GM23248 (cell line): ENCODE data around the gene C22orf39. TPM values are rescaled to one million over a fixed set of nuclear protein-coding genes. Genes with fewer than 3 reads are reported as not detected.

Experiments
- DNase-seq: peaks from one replicate; pipeline ENCODE4 v3.0.0-alpha.2; 2015
- H2AFZ ChIP-seq: fragments of 200-600 bp; sonication (generic); 2 replicates; pipeline ENCODE4 v1.6.1; 2016; ENCODE audit warnings: antibody characterized with exemption
- H3F3A ChIP-seq: fragments of 200-600 bp; sonication (generic); 2 replicates; pipeline ENCODE4 v1.6.1; 2016; ENCODE audit warnings: mild to moderate bottlenecking, antibody characterized with exemption, mixed run types; ENCODE audit not compliant: insufficient read depth
- H3K27ac ChIP-seq: fragments of 200-600 bp; sonication (generic); 2 replicates; pipeline ENCODE4 v1.5.1; 2016; ENCODE audit warnings: mild to moderate bottlenecking
- H3K27me3 ChIP-seq: fragments of 200-600 bp; sonication (generic); replicated peaks from 2 replicates; pipeline ENCODE4 v1.6.1; 2016; ENCODE audit warnings: mild to moderate bottlenecking; ENCODE audit not compliant: insufficient read depth
- H3K36me3 ChIP-seq: fragments of 200-600 bp; sonication (generic); 2 replicates; pipeline ENCODE4 v1.6.1; 2016; ENCODE audit warnings: low read depth, mild to moderate bottlenecking
- H3K4me1 ChIP-seq: fragments of 200-600 bp; sonication (generic); 2 replicates; pipeline ENCODE4 v1.6.1; 2016; ENCODE audit warnings: mild to moderate bottlenecking; ENCODE audit not compliant: insufficient read depth
- H3K4me2 ChIP-seq: fragments of 200-600 bp; sonication (generic); one replicate; pipeline ENCODE4 v1.6.1; 2016; ENCODE audit warnings: mild to moderate bottlenecking; ENCODE audit not compliant: unreplicated experiment
- H3K4me3 ChIP-seq: fragments of 200-600 bp; sonication (generic); 2 replicates; pipeline ENCODE4 v1.5.1; 2016; ENCODE audit warnings: mild to moderate bottlenecking
- H3K79me2 ChIP-seq: fragments of 200-600 bp; sonication (generic); 2 replicates; pipeline ENCODE4 v1.6.1; 2016; ENCODE audit warnings: mild to moderate bottlenecking; ENCODE audit not compliant: insufficient read depth
- H3K9ac ChIP-seq: fragments of 200-600 bp; sonication (generic); 2 replicates; pipeline ENCODE4 v1.6.1; 2016; ENCODE audit warnings: mild to moderate bottlenecking
- H3K9me2 ChIP-seq: fragments of 200-600 bp; sonication (generic); 2 replicates; pipeline ENCODE4 v1.6.1; 2016; ENCODE audit warnings: mixed run types, mild to moderate bottlenecking, moderate library complexity; ENCODE audit not compliant: insufficient read depth
- H3K9me3 ChIP-seq: fragments of 200-600 bp; sonication (generic); one replicate; pipeline ENCODE4 v1.6.1; 2017; ENCODE audit warnings: low read depth
- H4K20me1 ChIP-seq: fragments of 200-600 bp; sonication (generic); 2 replicates; pipeline ENCODE4 v1.6.0; 2016; ENCODE audit not compliant: insufficient read depth
- EZH2 ChIP-seq: fragments of 200-600 bp; sonication (generic); IDR thresholded peaks from 2 replicates; pipeline ENCODE4 v1.6.1; 2018; ENCODE audit warnings: antibody characterized with exemption, mild to moderate bottlenecking; ENCODE audit not compliant: insufficient read depth, poor library complexity, severe bottlenecking
- EZH2phosphoT487 ChIP-seq: fragments of 200-600 bp; sonication (generic); IDR thresholded peaks from 2 replicates; pipeline ENCODE4 v1.6.1; 2018; ENCODE audit warnings: antibody characterized with exemption, moderate library complexity, mild to moderate bottlenecking, low read depth; ENCODE audit not compliant: insufficient read depth
- WGBS, 2 experiments: methylation state at CpG; one replicate each; pipeline ENCODE4 v1.1.6; 2015 to 2017; ENCODE audit warnings: low lambda C conversion rate in 2 of 2, low coverage in 1 of 2; ENCODE audit errors: missing lambda C conversion rate in 2 of 2; 5-methylcytosine and 5-hydroxymethylcytosine counted together
- in situ Hi-C: fragments of 300-500 bp; cut with MboI; formaldehyde crosslinking; loops from 2 replicates; pipeline ENCODE4 v1.15.0; 2020
- polyA plus RNA-seq: library from polyadenylated mRNA; unstranded; fragments of >200 nt; fragmentation: Nextera tagmentation; extraction: Ambion mirVana; gene quantifications from 2 replicates; pipeline ENCODE4 v1.2.1, GENCODE V29; 2016
- total RNA-seq: library from RNA; depleted of rRNA; stranded (reverse); fragments of >200 nt; shearing (Covaris generic); gene quantifications from 2 replicates; pipeline ENCODE4 v1.2.3, GENCODE V29; 2014; rRNA removed

Gene C22orf39
- total and polyA plus RNA-seq, 2 experiments from 2014 or later: 15.0 to 22.8 TPM

DNA sequence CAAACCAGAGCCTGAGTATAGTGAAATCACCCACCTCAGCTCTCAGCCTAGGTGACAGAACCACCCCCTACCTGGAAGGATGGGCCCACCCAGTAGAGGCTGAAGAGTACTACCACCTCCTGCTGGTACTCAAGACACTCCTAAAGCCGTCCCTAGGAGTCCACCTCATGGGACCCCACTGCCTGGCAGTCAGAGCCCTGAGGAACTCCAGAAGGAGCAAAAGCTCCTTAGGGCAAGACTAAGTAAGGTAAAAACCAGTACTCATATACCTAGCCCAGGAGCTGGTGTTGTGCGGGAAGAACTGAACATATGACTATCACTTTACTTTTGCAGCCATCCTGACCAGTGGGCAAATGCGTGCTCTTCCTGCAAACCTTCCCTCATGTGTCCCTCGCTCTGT is 52.2 kb downstream of the C22orf39 start:
- H3K9me3 ChIP-seq: no peaks in the 10 kb centered on the region
- TF ChIP-seq EZH2: no peak
- no peak for TF ChIP-seq EZH2phosphoT487
- no peak for DNase-seq
- H3K4me3 ChIP-seq: no peak overlapping the region
- WGBS, 2 experiments: 93 to 99% methylated on average over 4 of the region's 4 CpGs
- H3F3A ChIP-seq: no peaks in the 10 kb centered on the region
- no peaks in the 10 kb centered on the region for H3K27me3 ChIP-seq
- H2AFZ ChIP-seq: no peak overlapping the region
- no peaks in the 10 kb centered on the region for H3K4me1 ChIP-seq
- H3K79me2 ChIP-seq: no peaks in the 10 kb centered on the region
- no peak overlapping the region for H3K9ac ChIP-seq
- H3K27ac ChIP-seq: no peak overlapping the region
- in situ Hi-C loops: no loop called here
- H3K9me2 ChIP-seq: no peaks in the 10 kb centered on the region
- H3K36me3 ChIP-seq: peaks cover 36% of the 10 kb centered on the region; the same call in 1 of the 2 replicates
- H4K20me1 ChIP-seq: no peaks in the 10 kb centered on the region
- no peak overlapping the region for H3K4me2 ChIP-seq

DNA sequence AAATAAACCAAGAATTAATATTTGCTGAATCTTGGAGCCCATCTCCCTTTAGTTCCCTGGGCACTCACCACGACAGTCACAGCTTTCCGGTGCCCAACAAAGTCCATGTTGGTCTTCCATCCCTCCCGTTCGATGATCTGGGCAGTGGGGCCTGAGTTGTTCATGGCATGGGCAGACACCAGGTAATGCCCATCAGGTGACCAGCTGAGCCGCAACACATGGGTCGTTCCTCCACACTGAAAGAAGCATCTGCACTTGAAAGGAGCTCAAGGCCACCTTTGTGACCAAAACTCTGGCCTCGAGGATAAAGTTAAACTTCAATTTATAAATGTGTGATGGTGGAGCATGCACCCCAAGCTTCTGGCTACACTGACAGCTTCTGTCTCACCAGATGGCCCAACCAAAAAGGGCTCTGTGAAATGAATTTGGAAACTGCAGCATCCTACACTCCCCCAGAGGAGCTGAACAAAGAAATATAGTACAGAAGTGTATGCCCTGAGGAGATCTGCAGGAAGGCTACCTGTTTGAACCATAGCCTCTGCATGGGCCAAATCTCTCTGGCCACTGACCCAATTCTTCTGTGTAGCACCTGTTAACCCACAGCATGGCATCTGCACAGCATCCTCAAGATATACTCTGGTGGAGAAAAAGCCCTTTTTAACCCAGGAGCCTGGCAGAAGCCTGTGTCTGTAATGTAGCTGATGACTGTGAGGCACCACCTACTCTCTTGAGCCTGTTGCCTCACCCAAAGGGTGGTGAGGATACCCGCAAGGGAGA is 53.0 kb downstream of the C22orf39 start:
- in situ Hi-C loops: no loop called here
- Histone ChIP-seq H4K20me1 (no peaks in the 10 kb centered on the region), H3K27ac (no peak overlapping the region), H3K4me3 (no peak overlapping the region), H2AFZ (no peak overlapping the region), H3K27me3 (no peaks in the 10 kb centered on the region), H3K9ac (no peak overlapping the region), H3F3A (no peaks in the 10 kb centered on the region), H3K79me2 (no peaks in the 10 kb centered on the region), H3K4me2 (no peak overlapping the region), H3K4me1 (no peaks in the 10 kb centered on the region), H3K36me3 (peaks cover 44% of the 10 kb centered on the region; the same call in 1 of the 2 replicates), H3K9me3 (no peaks in the 10 kb centered on the region), H3K9me2 (no peaks in the 10 kb centered on the region)
- 98 to 99% methylated on average over 8 of the region's 8 CpGs for WGBS, 2 experiments
- TF ChIP-seq EZH2 (no peak), EZH2phosphoT487 (no peak)
- DNase-seq: no peak

DNA sequence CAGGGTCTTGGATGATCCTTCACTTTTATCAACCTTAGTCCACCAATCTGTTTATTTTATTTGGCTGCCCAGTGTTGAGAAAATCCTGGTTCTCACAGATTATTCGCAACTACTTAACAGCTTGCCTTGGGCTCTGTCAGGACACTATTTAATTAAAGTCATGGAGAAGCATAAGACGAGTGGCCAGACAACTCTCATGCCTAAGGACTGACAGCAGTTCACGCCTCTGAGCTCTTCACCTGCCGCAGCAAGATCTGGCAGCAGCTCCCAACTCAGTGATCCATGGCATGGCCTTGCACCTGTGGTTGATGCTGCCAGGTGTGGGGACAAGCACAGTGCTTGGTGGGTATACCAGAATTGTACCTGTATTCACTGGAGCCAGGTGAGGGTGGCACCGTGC is 53.8 kb downstream of the C22orf39 start:
- Histone ChIP-seq H3F3A (no peaks in the 10 kb centered on the region), H3K36me3 (peaks cover 46% of the 10 kb centered on the region; the same call in 1 of the 2 replicates), H3K4me3 (no peak overlapping the region), H3K9ac (no peak overlapping the region), H3K4me1 (no peaks in the 10 kb centered on the region), H3K9me3 (no peaks in the 10 kb centered on the region), H2AFZ (no peak overlapping the region), H3K27ac (no peak overlapping the region), H3K9me2 (no peaks in the 10 kb centered on the region), H3K27me3 (no peaks in the 10 kb centered on the region), H4K20me1 (no peaks in the 10 kb centered on the region), H3K79me2 (no peaks in the 10 kb centered on the region), H3K4me2 (no peak overlapping the region)
- WGBS, 2 experiments: 79 to 80% methylated on average over 5 of the region's 5 CpGs
- in situ Hi-C loops: no loop called here
- TF ChIP-seq EZH2phosphoT487 (no peak), EZH2 (no peak)
- no peak for DNase-seq

Other genes with a start within 250 kb of the C22orf39 start
- gene CLTCL1, start 156.0 kb downstream of the C22orf39 start, total RNA-seq: 10.2 and 20.0 TPM in 2 replicates
- 8.5 and 8.9 TPM in 2 replicates for gene CLTCL1, start 156.0 kb downstream of the C22orf39 start, polyA plus RNA-seq
- gene HIRA, start 16.0 kb downstream of the C22orf39 start, total RNA-seq: 18.6 and 24.2 TPM in 2 replicates
- gene HIRA, start 16.0 kb downstream of the C22orf39 start, polyA plus RNA-seq: 2.1 and 2.7 TPM in 2 replicates
- gene MRPL40, start 15.2 kb downstream of the C22orf39 start, total RNA-seq: 27.3 and 37.6 TPM in 2 replicates
- 80.8 and 81.9 TPM in 2 replicates for gene MRPL40, start 15.2 kb downstream of the C22orf39 start, polyA plus RNA-seq
- 55.2 and 61.2 TPM in 2 replicates for gene UFD1, start 31.5 kb upstream of the C22orf39 start, total RNA-seq
- 113 and 117 TPM in 2 replicates for gene UFD1, start 31.5 kb upstream of the C22orf39 start, polyA plus RNA-seq
- 9.5 TPM in 2 replicates for gene CDC45, start 32.2 kb upstream of the C22orf39 start, total RNA-seq
- 10.1 and 10.6 TPM in 2 replicates for gene CDC45, start 32.2 kb upstream of the C22orf39 start, polyA plus RNA-seq
- not detected in 2 replicates for gene CLDN5, start 76.7 kb upstream of the C22orf39 start, total RNA-seq
- gene CLDN5, start 76.7 kb upstream of the C22orf39 start, polyA plus RNA-seq: not detected in 2 replicates